Sigmoid colon (tissue), 4 donors: Measurements from ENCODE around the gene MGAT5.

Experiments used
- EP300 ChIP-seq, 4 donors: sonication (generic); formaldehyde crosslinking; IDR thresholded peaks; one replicate each; pipeline ENCODE4 v1.6.1; 2017; ENCODE audit warnings: antibody characterized with exemption in 4 of 4
- TF ChIP-seq, protein P1 (sequence below), 4 experiments: fragments of 450-650 bp in 3 of 4; fragments of 200-600 bp in 1 of 4; IDR thresholded peaks; one replicate each; pipeline ENCODE4 v1.5.1; 2016 to 2019; ENCODE audit warnings: antibody characterized with exemption in 4 of 4, mild to moderate bottlenecking in 3 of 4, moderate library complexity in 2 of 4

- TF ChIP-seq EP300 (IDR thresholded peaks at IDR 0.05): no peak
- TF ChIP-seq, protein P1, sequence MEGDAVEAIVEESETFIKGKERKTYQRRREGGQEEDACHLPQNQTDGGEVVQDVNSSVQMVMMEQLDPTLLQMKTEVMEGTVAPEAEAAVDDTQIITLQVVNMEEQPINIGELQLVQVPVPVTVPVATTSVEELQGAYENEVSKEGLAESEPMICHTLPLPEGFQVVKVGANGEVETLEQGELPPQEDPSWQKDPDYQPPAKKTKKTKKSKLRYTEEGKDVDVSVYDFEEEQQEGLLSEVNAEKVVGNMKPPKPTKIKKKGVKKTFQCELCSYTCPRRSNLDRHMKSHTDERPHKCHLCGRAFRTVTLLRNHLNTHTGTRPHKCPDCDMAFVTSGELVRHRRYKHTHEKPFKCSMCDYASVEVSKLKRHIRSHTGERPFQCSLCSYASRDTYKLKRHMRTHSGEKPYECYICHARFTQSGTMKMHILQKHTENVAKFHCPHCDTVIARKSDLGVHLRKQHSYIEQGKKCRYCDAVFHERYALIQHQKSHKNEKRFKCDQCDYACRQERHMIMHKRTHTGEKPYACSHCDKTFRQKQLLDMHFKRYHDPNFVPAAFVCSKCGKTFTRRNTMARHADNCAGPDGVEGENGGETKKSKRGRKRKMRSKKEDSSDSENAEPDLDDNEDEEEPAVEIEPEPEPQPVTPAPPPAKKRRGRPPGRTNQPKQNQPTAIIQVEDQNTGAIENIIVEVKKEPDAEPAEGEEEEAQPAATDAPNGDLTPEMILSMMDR (IDR thresholded peaks at IDR 0.05): no peak
Observed at GRCh38 chr2:134243244-134243643, 10.6 kb upstream of the MGAT5 start.
